GM18499 (cell line): Measurements from ENCODE around the gene ARHGAP10.
A peak's percentile ranks its signal among the peaks of the same experiment; 100 is the strongest.

Experiments
- ATAC-seq: cut with Tn5 transposase; IDR thresholded peaks from one replicate; pipeline ENCODE4 v1.9.1; 2021; ENCODE audit warnings: moderate number of reproducible peaks; ENCODE audit not compliant: insufficient read depth, unreplicated experiment

Gene ARHGAP10, protein sequence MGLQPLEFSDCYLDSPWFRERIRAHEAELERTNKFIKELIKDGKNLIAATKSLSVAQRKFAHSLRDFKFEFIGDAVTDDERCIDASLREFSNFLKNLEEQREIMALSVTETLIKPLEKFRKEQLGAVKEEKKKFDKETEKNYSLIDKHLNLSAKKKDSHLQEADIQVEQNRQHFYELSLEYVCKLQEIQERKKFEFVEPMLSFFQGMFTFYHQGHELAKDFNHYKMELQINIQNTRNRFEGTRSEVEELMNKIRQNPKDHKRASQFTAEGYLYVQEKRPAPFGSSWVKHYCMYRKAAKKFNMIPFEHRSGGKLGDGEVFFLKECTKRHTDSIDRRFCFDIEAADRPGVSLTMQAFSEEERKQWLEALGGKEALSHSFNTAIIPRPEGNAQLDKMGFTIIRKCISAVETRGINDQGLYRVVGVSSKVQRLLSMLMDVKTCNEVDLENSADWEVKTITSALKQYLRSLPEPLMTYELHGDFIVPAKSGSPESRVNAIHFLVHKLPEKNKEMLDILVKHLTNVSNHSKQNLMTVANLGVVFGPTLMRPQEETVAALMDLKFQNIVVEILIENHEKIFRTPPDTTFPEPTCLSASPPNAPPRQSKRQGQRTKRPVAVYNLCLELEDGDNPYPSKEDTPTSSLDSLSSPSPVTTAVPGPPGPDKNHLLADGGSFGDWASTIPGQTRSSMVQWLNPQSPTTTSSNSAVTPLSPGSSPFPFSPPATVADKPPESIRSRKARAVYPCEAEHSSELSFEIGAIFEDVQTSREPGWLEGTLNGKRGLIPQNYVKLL

DNA sequence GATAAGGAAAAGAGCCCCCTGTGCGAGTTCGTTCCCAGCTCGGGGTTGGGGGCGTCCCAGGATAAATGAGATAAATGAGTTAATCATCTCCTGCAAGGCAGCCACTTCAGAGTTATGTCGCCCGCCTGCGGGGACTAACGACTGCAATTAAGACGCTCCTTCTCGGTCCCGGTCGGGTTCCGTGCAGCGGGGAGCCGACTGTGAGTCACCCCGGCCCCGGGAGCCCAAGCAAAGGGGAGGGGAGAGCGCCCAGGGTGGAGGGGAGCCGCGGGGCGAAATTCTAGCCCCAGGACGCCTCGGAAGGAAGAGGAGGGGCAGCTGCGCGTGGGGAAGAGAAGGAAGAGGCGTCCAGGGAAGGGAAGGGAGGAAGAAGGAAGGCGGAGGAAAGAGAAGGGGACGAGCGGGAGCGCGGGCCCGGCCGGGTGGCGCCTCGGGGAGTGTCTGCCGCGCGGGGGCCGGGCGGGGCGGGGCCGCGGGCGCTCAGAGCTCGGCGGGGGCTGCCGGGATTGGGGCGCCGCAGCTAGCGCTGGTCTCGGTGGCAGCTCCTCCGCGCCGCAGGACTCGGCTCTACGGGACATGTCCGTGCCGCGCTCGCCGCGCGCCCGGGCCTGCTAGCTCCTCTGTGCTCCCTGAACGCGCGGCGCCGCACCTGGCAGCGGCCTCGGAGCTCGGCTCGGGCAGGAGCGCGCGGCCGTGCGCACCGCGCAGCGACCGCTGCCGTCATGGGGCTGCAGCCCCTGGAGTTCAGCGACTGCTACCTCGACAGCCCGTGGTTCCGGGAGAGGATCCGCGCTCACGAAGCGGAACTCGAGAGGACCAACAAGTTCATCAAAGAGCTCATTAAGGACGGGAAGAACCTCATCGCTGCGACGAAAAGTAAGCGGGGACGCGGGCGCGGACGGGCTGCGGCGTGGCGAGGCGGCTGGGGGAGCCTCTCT is at the start of gene ARHGAP10:
Gene ARHGAP10 (plus strand): TSS at position 509 of the 938 bp plus-strand sequence. CDS start 214 bp downstream, at position 723.
- ATAC-seq: peak; percentile 33

DNA sequence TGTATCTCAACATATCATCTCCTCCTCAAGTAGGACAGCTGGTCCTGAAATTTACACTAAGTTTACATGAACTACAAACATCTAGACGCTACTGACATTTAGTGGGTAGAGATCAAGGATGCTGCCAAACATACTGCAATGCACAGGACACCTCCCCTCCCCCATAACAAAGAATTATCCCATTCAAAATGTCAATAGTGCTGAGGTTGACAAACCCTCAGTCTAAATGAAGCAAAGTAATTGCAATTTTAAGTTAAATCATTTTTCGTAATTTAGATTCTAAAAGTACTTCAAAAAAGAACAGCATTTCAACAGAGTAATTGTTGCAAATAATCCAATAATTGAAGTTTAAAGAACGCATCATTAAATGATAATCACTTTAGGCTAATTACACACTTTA is 49.1 kb upstream of the ARHGAP10 start:
- ATAC-seq: no peak

DNA sequence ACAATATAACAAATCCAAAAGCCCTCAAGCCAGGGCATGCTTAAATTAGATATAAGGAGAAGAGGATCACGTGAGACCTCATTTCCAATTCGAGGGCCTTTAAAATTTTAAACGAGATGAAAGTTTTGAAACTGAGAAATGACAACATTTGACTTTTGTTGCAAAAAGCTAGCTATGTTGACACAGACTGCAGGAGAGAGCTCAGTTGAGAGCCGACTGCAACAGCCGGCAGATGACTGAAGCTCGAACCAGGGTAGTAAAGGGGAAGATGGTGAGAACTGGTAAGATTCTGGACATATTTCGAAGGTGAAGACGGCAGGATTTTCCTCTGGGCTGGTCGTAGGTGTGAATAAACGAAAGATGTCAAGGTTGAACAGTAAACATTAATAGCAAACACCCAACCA is 48.7 kb upstream of the ARHGAP10 start:
- ATAC-seq: no peak

DNA sequence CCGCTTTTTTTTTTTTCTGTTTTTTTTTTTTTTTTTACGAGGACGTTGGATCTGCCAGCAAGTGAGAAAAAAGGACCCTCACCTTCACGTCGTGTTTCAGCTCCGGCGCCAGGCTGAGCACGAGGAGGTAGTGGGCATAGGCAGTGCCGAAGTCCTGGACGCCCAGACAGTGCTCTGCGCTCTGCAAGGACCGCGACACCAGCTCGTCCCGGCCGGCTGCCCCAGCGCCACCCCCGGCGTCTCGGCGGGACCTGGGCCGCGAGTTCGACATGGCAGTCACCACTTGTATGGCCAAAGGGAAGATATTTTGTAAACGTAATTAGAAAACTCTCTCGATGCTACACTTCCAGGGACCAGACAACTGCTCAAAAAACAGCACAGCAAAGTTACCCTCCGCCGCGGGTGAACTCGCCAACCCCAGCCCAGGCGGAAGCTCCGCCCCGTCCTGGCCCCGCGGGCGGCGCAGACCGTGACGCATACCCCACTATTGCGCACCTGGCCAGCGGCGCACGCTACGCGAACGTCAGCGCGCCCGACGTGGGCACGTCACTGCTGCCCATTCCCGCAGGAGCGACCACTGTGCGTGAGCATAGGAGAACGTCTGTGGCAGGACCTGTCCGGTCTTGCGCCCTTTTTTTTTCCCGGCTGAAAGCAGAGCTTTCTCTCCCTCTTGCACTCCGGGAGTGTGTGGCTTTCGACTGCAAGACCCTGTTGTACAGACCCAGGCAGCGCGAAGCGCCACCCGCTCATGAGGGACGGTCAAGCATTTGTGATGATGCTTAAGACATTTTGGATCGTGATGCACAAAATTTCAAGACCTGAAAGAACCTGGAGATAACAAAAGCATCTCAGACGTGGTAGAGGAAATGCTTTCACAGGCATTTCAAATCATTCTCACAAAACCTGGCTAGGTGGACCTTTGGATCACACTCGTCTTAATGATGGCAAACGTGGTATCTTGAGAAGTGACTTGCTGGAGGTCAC is 47.9 kb upstream of the ARHGAP10 start, which contains the start of gene PRMT9:
Gene PRMT9 (minus strand): TSS at position 447 of the 984 bp plus-strand sequence. CDS start 176 bp downstream, at position 271.
- peak; percentile 98 for ATAC-seq

DNA sequence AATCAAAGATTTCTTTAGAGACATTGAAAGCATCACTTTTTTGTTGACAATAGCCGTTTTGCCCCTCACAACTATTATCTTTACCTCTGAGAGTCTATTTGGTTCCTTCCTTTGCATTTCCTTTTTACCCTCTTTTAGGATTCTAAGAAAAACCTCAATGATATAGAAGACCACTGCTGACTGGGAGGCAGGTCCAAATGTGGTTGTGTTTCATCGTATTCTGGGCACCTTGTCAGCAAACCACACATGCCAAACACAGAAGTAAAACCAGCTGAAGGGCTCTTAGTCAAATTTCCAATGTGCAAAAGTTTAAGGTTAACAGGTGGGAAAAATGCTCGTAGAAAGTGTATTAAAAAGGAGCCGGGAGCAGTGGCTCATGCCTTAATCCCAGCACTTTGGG is 42.8 kb upstream of the ARHGAP10 start:
- no peak for ATAC-seq

DNA sequence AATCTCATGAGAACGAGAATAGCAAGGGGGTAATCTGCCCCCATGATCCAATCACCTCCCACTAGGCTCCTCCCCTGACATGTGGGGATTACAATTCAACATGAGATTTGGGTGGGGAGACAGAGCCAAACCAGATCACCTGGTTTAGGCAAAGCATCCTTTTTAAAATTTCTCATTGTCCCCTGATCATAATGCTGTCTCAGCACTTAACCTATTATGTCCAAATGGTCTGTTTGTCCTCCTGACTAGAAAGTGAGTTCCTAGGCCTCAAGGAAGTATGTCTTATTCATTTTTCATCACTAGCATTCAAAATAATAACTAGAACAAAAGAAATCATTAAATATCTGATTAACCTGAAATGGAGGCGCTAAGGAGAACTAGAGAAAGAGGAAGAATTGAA is 40.1 kb upstream of the ARHGAP10 start:
- no peak for ATAC-seq

DNA sequence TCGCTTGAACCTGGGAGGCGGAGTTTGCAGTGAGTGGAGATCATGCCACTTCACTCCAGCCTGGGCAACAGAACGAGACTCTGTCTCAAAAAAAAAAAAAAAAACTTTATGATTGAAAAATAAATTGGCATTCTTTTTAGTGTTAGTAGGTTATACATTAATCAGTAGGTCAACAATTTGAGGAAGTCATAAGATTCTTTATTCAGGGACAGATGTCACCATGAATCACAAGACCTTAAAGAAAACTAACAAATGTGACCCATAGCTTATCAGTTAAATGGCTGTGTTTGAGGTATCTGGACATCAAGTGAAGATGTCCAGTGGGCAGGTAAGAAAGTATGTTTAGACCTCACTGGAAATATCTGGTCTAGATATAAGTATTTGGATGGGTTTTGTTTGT is 38.7 kb upstream of the ARHGAP10 start:
- ATAC-seq: no peak

DNA sequence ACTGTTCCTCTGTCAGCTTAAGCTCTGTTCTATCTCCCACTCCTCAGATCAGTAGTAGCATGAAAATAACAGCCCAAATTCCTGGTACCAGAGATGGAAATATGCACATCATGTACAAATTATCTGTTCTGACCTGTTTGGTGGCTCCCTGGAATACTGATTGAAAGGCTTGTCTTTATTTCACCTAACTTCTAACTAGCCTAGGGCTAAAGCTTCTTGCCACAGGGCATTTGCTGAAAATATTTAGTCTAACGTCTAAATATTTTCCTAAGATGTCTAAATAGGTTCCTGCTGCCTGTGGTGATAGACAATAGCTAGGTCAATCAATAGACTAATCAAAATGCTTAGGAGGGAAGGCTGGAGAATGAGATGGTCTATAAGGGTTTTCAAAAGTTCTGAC is 35.0 kb upstream of the ARHGAP10 start:
- no peak for ATAC-seq

DNA sequence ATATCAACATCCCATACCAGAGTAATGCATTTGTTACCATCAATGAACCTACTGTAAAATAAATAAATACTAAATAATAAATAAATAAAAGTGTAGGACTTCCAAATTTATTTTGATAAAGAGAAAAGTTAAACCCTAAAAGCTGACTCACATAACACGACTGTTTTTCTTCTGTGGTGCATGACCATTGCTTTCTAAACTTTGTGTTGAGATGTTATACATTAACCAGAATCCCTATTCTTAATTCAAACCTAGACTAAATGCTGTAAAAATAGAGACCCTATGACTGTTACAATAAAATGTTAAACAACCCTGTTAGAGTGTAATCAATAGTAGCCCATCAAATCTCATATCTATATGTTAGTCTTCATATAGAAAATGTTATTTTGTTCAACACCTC is 27.0 kb upstream of the ARHGAP10 start:
- ATAC-seq: no peak

DNA sequence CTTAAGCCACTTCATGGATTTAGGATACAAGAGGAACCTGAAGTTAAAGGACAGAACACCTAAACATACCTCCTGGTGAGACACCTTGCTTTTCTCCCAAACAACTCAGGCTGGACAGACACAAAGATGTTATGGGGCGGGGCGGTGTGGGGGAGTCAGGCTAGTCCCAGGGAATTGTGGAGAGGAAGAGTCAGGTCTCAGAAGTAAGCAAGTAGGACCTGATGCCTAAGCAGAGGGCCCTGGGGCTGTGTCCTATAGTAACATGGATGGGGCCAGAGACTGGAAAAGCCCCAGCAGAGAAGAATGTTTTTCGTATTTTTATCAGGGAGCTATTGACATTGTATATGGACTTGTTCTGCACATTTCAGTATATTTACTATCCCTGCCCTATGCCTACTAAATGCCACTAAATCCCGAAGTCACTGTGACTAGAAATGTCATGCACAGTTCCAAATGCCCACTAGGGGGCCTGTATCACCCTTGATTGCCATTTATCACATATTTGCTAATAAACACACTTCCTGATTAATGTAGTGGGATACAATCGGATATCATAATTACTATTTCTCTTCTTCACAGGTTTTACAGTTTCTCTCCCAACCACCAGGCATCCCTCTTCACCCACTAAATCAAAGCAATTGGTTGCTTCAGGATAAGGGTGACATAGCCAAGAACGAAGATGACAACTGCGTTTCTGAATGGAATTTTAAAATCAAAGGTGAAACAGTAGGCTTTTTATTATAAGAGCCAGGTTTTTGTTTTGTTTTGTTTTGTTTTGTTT is 23.8 kb upstream of the ARHGAP10 start:
- no peak for ATAC-seq

DNA sequence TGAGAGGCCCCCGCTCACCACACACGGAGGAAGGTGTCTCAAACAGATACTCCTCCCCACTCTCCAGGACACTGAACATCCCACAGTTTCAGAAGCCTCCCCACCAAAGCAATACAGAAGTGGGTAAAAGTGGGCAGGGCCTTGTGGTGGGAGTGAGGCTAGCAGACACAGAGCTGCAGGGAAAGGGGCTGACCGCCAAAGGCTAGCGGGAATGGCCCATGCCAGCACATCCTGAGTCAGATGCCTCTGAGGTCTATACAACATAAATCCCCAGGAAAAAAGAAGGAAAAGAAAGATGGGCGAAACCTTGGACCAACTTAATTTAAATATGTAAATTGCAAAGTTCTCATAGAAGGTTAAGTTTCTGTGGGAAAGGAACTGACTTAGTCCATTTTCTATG is 21.9 kb upstream of the ARHGAP10 start:
- ATAC-seq: no peak

DNA sequence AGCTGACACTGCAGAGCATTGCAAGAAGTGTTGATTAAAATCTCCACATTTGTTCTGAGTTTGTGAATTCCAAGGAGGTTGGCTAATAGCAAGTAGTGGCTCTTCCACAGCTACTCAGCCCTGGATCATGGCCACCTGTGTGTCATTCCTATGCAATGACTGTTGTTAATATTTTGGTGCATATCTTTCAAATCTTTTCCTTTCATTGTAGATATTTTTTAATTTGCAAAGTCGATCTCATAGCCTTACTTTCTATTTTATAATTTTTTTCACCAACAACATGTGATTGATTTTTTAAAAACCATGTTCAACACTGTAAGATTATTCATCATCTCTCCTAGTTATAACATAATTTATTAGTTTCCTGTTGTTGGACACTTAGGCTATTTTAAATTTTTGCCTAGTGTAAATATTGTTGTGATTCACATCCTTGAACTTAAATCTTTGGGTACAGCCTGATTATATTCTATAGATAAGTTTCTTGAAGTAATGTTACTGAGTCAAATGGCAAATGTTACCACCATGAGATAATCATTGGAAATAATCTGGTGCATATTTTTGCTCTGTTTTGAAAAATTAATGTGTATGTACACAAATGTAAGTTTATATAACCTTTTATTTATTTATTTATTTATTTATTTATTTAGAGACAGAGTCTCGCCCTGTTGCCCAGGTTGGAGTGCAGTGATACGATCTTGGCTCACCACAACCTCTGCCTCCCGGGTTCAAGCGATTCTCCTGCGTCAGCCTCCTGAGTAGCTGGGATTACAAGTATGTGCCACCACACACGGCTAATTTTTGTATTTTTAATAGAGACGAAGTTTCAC is 17.1 kb upstream of the ARHGAP10 start:
- ATAC-seq: no peak

DNA sequence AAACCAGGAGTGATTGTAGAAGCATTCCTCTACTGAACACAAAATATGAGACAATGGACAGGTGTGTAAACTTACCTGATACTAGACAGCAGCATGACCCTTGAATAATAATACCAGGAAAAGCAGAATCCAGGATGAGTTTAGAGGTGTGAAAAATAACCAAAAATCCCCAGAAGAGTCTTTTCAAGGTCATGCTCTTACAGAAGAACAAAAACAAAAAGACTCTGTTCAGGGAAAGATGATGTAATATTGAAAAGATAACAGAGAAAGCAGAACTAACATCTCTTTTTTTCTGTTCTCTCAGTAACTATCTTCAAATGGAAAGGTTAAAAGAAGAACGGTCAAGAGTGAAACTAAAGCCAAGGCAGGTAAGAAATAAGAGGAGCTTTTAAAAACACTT is 14.0 kb upstream of the ARHGAP10 start:
- ATAC-seq: peak; percentile 87

DNA sequence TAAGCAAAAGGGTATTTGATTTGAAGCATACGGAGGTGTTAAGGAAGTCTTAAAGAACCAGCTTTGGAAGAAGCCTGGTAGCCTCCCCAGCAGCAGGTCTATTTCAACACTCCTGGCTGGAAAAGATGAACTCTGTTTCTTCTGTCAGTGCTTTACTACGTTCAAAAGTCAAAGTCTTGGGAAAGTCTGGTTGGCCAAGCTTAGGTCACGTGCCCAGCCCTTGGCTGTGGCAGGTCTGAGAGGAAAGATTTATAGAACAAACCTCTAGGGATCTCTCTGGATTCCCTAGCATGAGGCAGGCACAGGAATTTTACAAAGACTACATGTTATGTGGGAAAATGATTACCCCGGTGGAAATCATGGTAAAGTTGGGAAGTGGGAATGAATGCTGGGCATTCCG is 8.6 kb upstream of the ARHGAP10 start:
- no peak for ATAC-seq

DNA sequence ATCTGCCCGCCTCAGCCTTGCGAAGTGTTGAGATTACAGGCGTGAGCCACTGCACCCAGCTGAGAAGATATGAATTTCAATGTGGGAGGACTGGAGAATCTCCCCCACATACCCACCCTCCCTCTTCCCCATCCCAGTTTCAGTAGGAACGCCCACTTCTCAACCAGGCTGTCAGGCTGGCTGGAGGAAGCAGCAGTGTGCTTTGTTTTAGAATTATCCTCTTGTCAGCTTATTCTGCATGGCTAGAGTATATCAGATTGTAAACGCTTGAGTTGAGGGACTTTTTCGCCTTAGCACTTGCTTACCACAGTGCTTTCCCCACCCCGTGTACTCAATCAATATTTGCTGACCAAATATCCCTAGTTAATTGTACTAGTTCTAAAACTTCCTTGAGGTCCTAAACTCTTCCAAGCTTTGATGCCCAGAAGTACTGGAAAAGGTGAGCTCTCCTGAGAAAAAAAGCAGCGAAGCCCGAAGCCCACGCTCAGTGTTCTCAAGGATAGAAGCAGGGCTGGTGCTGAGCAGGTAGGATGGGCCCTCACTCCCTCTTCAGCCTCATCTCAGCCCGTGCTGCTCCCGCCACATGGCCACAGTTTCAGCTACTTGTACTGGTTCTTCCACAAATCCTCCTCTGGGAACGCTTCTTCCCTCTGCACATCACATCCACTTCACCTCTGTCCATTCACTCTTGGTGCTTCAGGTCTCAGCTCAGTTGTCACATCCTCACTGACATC is 7.3 kb upstream of the ARHGAP10 start:
- no peak for ATAC-seq

DNA sequence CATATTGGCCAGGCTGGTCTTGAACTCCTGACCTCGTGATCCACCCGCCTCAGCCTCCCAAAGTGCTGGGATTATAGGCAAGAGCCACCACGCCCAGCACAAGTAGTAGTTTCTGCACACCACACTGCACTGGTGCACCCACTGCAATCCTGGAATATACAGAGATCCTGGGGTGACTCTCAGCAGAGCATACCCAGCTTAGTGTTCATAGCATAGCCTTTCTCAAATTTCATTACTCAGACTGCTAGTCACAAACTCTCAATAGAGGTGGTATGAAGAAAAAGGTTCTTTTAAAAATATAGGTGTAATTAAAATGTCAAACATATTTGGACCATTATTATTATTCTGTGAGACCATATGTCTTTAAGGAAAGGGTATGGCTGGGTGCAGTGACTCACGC is 6.2 kb upstream of the ARHGAP10 start:
- no peak for ATAC-seq

DNA sequence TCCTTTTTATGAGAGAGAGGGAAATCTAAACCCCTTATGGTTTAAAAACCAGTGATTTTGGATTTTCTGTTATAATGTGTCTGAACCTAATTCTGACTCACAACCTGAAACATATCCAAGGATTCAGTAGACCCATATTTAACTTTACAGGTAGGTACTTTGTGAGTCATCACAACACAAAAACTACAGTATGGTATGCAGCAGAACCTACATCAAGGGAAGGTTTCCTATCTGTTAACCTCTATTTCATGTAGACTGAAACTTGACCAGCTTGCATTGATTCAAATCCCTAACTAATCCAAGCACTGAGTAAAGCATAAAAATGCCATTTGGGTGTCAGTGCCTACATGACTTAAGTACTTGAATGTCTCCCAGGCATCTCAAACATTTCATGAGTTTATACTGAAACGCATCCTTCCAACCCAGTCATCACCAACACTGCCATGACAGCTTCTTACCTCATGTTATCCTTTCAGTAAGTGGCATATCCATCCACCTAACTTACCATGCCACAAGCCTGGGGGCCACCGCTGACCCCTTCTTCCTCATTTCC is 4.3 kb upstream of the ARHGAP10 start:
- ATAC-seq: no peak
